A673 (cell line): Measurements from ENCODE around the gene TARS3. TPM values are rescaled to one million over a fixed set of nuclear protein-coding genes. Genes with fewer than 3 reads are reported as not detected.

Experiments used
- BruUV-seq: library from RNA; stranded (reverse); fragments of 400-500 nt; replicated peaks from 2 replicates; lab custom pipeline; 2021; lab: Mats Ljungman, UMichigan
- CTCF ChIA-PET: fragments of 300-600 bp; sonication (Branson Sonifier 250); formaldehyde crosslinking; loops from one replicate; lab custom pipeline; 2022; ENCODE audit warnings: antibody characterized with exemption; lab: Charles Lee
- POLR2A ChIA-PET: fragments of 300-600 bp; sonication (Branson Sonifier 250); formaldehyde crosslinking; loops from one replicate; lab custom pipeline; 2022; ENCODE audit warnings: antibody characterized with exemption; ENCODE audit not compliant: low non-redundant PET; lab: Charles Lee
- DNase-seq: peaks from one replicate; pipeline ENCODE4 v3.0.0-alpha.2; 2015; ENCODE audit warnings: low spot score
- H3K27ac ChIP-seq: fragments of 200-600 bp; sonication (generic); 2 replicates; pipeline ENCODE4 v1.5.1; 2016; ENCODE audit warnings: mixed run types, low read depth, mild to moderate bottlenecking, mixed read lengths, antibody characterized with exemption, low read length; ENCODE audit not compliant: poor library complexity, severe bottlenecking
- H3K27me3 ChIP-seq: fragments of 200-600 bp; sonication (generic); replicated peaks from 2 replicates; pipeline ENCODE4 v1.6.1; 2017; ENCODE audit warnings: mixed run types, low read depth, mild to moderate bottlenecking, mixed read lengths, antibody characterized with exemption, low read length; ENCODE audit not compliant: insufficient read depth, poor library complexity
- H3K36me3 ChIP-seq: fragments of 200-600 bp; sonication (generic); 2 replicates; pipeline ENCODE4 v1.6.1; 2016; ENCODE audit warnings: mixed run types, mild to moderate bottlenecking, mixed read lengths, antibody characterized with exemption, low read length; ENCODE audit not compliant: insufficient read depth, poor library complexity, severe bottlenecking
- H3K4me1 ChIP-seq: fragments of 200-600 bp; sonication (generic); 2 replicates; pipeline ENCODE4 v1.6.1; 2017; ENCODE audit warnings: mixed run types, mild to moderate bottlenecking, mixed read lengths, antibody characterized with exemption, low read length; ENCODE audit not compliant: insufficient read depth, poor library complexity, severe bottlenecking
- H3K4me3 ChIP-seq: fragments of 200-600 bp; sonication (generic); 2 replicates; pipeline ENCODE4 v1.5.1; 2016; ENCODE audit warnings: low read depth, mixed run types, mild to moderate bottlenecking, mixed read lengths, low read length; ENCODE audit not compliant: poor library complexity, severe bottlenecking
- H3K9me3 ChIP-seq: fragments of 200-600 bp; sonication (generic); 2 replicates; pipeline ENCODE4 v1.6.1; 2016; ENCODE audit warnings: mixed run types, low read depth, mild to moderate bottlenecking, mixed read lengths, antibody characterized with exemption, low read length; ENCODE audit not compliant: poor library complexity, severe bottlenecking
- EZH2 ChIP-seq: fragments of 200-600 bp; sonication (generic); IDR thresholded peaks from 2 replicates; pipeline ENCODE4 v1.6.1; 2017; ENCODE audit warnings: borderline replicate concordance, low read depth, mild to moderate bottlenecking, mixed read lengths, antibody characterized with exemption, low read length; ENCODE audit not compliant: poor library complexity, severe bottlenecking
- intact Hi-C: fragments of 100-400 bp; cut with micrococcal nuclease; formaldehyde crosslinking; loops from one replicate; pipeline ENCODE4 v1.10.0; 2022; ENCODE audit not compliant: unreplicated experiment
- total RNA-seq: library from RNA; stranded (reverse); gene quantifications from 2 replicates; pipeline ENCODE4 v1.2.3, GENCODE V29; 2021
- TF ChIP-seq, protein P1 (sequence below): fragments of 300-800, 200-600 bp; sonication (generic); conservative IDR thresholded peaks from 2 replicates; pipeline ENCODE4 v1.5.1; 2017; ENCODE audit warnings: low read depth, mild to moderate bottlenecking, antibody characterized with exemption, low read length, moderate library complexity, mixed read lengths

Gene TARS3
- total RNA-seq, 1 experiment from 2014 or later: 9.1 TPM

- Histone ChIP-seq H3K36me3 (peaks cover 2% of the 10 kb centered on the region), H3K9me3 (no peaks in the 10 kb centered on the region), H3K4me3 (no peak overlapping the region), H3K4me1 (no peaks in the 10 kb centered on the region), H3K27ac (no peak overlapping the region), H3K27me3 (no peaks in the 10 kb centered on the region)
- TF ChIP-seq, protein P1, sequence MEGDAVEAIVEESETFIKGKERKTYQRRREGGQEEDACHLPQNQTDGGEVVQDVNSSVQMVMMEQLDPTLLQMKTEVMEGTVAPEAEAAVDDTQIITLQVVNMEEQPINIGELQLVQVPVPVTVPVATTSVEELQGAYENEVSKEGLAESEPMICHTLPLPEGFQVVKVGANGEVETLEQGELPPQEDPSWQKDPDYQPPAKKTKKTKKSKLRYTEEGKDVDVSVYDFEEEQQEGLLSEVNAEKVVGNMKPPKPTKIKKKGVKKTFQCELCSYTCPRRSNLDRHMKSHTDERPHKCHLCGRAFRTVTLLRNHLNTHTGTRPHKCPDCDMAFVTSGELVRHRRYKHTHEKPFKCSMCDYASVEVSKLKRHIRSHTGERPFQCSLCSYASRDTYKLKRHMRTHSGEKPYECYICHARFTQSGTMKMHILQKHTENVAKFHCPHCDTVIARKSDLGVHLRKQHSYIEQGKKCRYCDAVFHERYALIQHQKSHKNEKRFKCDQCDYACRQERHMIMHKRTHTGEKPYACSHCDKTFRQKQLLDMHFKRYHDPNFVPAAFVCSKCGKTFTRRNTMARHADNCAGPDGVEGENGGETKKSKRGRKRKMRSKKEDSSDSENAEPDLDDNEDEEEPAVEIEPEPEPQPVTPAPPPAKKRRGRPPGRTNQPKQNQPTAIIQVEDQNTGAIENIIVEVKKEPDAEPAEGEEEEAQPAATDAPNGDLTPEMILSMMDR: no peak
- no peak for TF ChIP-seq EZH2
- intact Hi-C loops: no loop called here
- no peak for DNase-seq
- POLR2A ChIA-PET: no interaction called here
- CTCF ChIA-PET: no interaction called here
- no TSS peak for BruUV-seq
Measured at GRCh38 chr15:101696829-101697228, 27.4 kb downstream of the TARS3 start.

DNA sequence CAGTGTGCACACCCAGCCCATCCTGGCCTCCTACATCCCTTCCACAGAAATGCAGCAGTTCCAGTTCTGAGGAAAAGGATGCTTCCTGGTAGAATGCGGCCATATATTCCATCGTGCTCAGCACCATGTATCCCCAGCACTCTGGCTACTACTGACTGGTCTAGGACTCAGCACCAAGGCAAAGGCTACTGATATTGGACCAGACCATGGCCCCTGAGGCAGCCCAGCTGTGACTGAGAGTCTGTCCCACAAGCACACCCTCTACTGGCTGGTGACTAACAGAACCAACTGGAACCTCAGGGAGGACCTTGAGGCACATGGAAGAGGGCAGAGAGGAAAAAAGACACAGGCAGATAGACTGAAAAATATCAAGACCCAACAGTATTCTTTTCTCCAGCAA, 30.0 kb downstream of the TARS3 start:
- ChIA-PET POLR2A (no interaction called here), CTCF (no interaction called here)
- H3K9me3 ChIP-seq: no peaks in the 10 kb centered on the region
- no peaks in the 10 kb centered on the region for H3K4me1 ChIP-seq
- intact Hi-C loops: no loop called here
- TF ChIP-seq, protein P1: no peak
- no peak for TF ChIP-seq EZH2
- no peaks in the 10 kb centered on the region for H3K27me3 ChIP-seq
- DNase-seq: no peak
- no peaks in the 10 kb centered on the region for H3K36me3 ChIP-seq
- H3K4me3 ChIP-seq: no peak overlapping the region
- no TSS peak for BruUV-seq
- no peak overlapping the region for H3K27ac ChIP-seq

GRCh38 chr15:101692801-101693598, 31.3 kb downstream of the TARS3 start:
- ChIA-PET CTCF (no interaction called here), POLR2A (no interaction called here)
- Histone ChIP-seq H3K4me3 (no peak overlapping the region), H3K4me1 (no peaks in the 10 kb centered on the region), H3K9me3 (no peaks in the 10 kb centered on the region), H3K27me3 (no peaks in the 10 kb centered on the region), H3K27ac (peak overlapping the region; percentile 33), H3K36me3 (no peaks in the 10 kb centered on the region)
- DNase-seq: peak; percentile 46
- BruUV-seq: no TSS peak
- intact Hi-C loops: no loop called here
- TF ChIP-seq EZH2: no peak
- TF ChIP-seq, protein P1: no peak
